Measurements from ENCODE around the gene CATSPERZ.

The CATSPERZ gene

DNA sequence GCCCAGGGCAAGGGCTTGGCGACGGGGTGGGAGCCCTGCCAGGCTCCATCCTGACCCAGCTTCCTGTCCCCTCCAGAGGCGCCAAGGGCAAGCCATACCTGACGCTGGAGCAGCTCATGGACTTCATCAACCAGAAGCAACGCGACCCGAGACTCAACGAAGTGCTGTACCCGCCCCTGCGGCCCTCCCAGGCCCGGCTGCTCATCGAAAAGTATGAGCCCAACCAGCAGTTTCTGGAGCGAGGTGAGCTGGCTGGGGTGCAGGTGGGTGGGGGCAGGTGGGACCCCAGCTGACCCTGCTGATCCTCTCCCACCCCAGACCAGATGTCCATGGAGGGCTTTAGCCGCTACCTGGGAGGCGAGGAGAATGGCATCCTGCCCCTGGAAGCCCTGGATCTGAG lies 43.9 kb upstream of the CATSPERZ start:
- DNase-seq (ENCODE audit: low read depth): no peak
- no peak overlapping the region for H3K4me3 ChIP-seq (ENCODE audit: low read depth, low read length)
- no peak for TF ChIP-seq MYC (IDR thresholded peaks at IDR 0.05; ENCODE audit: low read depth, low read length)
- TF ChIP-seq, protein P1, sequence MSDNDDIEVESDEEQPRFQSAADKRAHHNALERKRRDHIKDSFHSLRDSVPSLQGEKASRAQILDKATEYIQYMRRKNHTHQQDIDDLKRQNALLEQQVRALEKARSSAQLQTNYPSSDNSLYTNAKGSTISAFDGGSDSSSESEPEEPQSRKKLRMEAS (IDR thresholded peaks at IDR 0.05; ENCODE audit: low read depth, low read length): no peak
- TF ChIP-seq POLR2A (IDR thresholded peaks at IDR 0.05; ENCODE audit: extremely low read depth, insufficient read length): no peak
- TF ChIP-seq, protein P2, sequence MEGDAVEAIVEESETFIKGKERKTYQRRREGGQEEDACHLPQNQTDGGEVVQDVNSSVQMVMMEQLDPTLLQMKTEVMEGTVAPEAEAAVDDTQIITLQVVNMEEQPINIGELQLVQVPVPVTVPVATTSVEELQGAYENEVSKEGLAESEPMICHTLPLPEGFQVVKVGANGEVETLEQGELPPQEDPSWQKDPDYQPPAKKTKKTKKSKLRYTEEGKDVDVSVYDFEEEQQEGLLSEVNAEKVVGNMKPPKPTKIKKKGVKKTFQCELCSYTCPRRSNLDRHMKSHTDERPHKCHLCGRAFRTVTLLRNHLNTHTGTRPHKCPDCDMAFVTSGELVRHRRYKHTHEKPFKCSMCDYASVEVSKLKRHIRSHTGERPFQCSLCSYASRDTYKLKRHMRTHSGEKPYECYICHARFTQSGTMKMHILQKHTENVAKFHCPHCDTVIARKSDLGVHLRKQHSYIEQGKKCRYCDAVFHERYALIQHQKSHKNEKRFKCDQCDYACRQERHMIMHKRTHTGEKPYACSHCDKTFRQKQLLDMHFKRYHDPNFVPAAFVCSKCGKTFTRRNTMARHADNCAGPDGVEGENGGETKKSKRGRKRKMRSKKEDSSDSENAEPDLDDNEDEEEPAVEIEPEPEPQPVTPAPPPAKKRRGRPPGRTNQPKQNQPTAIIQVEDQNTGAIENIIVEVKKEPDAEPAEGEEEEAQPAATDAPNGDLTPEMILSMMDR (IDR thresholded peaks at IDR 0.05; ENCODE audit: low read depth, low read length): no peak

DNA sequence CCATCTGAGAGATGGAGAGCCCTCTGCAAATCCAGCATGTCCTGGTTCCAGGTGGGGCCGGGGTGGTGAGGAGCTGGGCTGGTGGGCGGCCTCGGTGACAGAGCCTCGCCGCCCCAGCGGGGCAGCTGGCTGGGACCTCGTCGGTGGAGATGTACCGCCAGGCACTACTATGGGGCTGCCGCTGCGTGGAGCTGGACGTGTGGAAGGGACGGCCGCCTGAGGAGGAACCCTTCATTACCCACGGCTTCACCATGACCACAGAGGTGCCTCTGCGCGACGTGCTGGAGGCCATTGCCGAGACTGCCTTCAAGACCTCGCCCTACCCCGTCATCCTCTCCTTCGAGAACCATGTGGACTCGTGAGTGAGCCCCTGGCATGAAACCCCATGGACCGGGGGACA lies 41.8 kb upstream of the CATSPERZ start:
- no peak overlapping the region for H3K4me3 ChIP-seq (ENCODE audit: low read depth, low read length)
- no peak for DNase-seq (ENCODE audit: low read depth)
- TF ChIP-seq, protein P1 (IDR thresholded peaks at IDR 0.05; ENCODE audit: low read depth, low read length): no peak
- TF ChIP-seq MYC (IDR thresholded peaks at IDR 0.05; ENCODE audit: low read depth, low read length): no peak
- TF ChIP-seq POLR2A (IDR thresholded peaks at IDR 0.05; ENCODE audit: extremely low read depth, insufficient read length): no peak
- TF ChIP-seq, protein P2 (IDR thresholded peaks at IDR 0.05; ENCODE audit: low read depth, low read length): no peak

DNA sequence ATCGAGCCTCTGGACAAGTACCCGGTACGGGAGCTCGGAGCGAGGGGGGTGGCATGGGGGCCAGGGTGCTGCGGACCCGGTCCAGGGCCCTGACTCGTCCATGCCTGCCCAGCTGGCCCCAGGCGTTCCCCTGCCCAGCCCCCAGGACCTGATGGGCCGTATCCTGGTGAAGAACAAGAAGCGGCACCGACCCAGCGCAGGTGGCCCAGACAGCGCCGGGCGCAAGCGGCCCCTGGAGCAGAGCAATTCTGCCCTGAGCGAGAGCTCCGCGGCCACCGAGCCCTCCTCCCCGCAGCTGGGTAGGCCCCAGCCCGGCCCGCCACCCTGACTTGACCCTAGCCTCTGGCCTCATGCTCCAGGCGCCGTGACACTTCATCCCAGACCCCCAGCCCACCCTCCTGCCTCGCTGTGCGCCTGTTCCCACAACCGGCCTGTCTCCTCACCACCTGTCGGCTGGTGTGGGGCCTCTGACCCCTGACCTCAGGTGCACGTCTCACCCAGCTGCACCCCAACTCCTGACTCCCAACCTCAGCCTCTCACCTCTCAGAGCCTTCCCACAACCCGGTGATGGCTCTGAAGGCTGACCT lies 41.1 kb upstream of the CATSPERZ start:
- H3K4me3 ChIP-seq (ENCODE audit: low read depth, low read length): no peak overlapping the region
- TF ChIP-seq MYC (IDR thresholded peaks at IDR 0.05; ENCODE audit: low read depth, low read length) (no peak), POLR2A (IDR thresholded peaks at IDR 0.05; ENCODE audit: extremely low read depth, insufficient read length) (no peak)
- TF ChIP-seq, protein P2 (IDR thresholded peaks at IDR 0.05; ENCODE audit: low read depth, low read length): no peak
- TF ChIP-seq, protein P1 (IDR thresholded peaks at IDR 0.05; ENCODE audit: low read depth, low read length): no peak
- no peak for DNase-seq (ENCODE audit: low read depth)

DNA sequence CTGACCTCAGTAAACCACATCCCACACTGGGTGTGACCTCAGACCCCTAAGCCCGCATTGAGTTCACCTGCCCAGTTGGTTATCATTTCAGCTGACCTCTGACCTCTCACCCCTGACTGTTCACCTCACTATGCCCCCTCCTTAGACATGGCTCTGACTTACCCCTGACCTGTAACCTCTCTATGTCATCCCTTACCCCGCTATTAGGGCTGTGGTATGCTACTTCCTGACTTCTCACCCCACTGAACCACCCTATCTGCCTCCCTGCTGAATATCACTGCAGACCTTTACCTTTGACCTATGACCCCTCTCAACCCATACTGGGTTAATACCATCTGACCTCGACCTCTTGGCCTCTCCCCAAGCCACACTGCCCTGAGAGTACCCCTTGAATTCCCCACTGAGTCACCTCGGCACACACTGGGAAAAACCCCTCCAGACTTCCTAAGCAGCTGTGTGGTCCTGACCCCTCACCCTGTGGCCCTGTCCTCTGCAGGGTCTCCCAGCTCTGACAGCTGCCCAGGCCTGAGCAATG lies 40.6 kb upstream of the CATSPERZ start:
- no peak for TF ChIP-seq POLR2A (IDR thresholded peaks at IDR 0.05; ENCODE audit: extremely low read depth, insufficient read length)
- TF ChIP-seq MYC (IDR thresholded peaks at IDR 0.05; ENCODE audit: low read depth, low read length): no peak
- TF ChIP-seq, protein P2 (IDR thresholded peaks at IDR 0.05; ENCODE audit: low read depth, low read length): no peak
- TF ChIP-seq, protein P1 (IDR thresholded peaks at IDR 0.05; ENCODE audit: low read depth, low read length): no peak
- H3K4me3 ChIP-seq (ENCODE audit: low read depth, low read length): no peak overlapping the region
- DNase-seq (ENCODE audit: low read depth): no peak

DNA sequence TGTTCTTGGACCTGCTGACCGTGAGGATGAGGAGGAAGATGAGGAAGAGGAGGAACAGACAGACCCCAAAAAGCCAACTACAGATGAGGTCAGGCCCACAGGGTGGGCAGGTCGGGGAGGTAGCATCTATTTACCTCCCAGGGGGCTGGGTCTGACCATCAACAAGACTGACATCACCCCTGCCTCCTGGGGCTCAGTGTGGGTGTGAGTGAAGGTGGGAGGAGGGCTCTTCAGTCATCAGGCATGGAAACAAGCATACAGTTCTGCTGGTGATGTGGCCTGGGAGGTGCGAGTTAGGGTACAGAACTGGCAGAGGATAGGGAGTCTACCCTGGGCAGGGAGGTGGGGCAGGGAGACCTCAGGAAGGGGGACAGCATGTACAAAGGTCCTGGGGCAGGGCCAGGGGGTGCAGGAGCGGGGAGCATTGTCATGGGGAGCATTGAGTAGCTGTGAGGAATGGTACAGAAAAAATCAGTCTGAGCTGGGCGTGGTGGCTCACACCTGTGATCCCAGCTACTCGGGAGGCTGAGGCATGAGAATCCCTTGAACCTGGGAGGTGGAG lies 39.9 kb upstream of the CATSPERZ start:
- TF ChIP-seq, protein P1 (IDR thresholded peaks at IDR 0.05; ENCODE audit: low read depth, low read length): no peak
- no peak for DNase-seq (ENCODE audit: low read depth)
- no peak overlapping the region for H3K4me3 ChIP-seq (ENCODE audit: low read depth, low read length)

DNA sequence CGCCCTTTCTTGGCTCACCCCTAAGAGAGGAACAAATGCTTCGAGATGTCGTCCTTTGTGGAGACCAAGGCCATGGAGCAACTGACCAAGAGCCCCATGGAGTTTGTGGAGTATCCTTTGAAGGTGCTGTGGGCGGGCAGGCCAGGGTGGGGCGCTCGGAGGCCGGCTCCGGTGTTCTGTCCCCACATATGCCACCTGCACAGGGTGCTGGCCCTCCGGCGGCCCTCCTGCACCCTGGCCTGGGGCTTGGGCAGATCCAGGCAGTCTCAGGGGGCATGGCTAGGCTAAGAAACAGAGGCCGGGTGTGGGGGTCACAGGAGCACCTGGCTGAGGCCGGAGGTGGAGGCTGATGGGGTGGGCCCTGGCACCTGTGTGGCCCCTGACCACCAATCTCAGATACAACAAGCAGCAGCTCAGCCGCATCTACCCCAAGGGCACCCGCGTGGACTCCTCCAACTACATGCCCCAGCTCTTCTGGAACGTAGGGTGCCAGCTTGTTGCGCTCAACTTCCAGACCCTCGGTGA lies 38.5 kb upstream of the CATSPERZ start:
- no peak overlapping the region for H3K4me3 ChIP-seq (ENCODE audit: low read depth, low read length)
- no peak for DNase-seq (ENCODE audit: low read depth)
- no peak for TF ChIP-seq MYC (IDR thresholded peaks at IDR 0.05; ENCODE audit: low read depth, low read length)
